Vagina (tissue), 2 donors: ENCODE data around the gene HECW1.

Source experiments
- POLR2A ChIP-seq, 2 donors: fragments of 450-650 bp; IDR thresholded peaks; one replicate each; pipeline ENCODE4 v1.6.1; 2017; ENCODE audit warnings: antibody characterized with exemption in 2 of 2, mild to moderate bottlenecking in 2 of 2, moderate library complexity in 2 of 2
- TF ChIP-seq, protein P1 (sequence below), 3 experiments: fragments of 450-650 bp in 2 of 3; fragments of 200-600 bp in 1 of 3; sonication (generic) in 1 of 3; IDR thresholded peaks; one replicate each; pipeline ENCODE4 v1.5.1; 2017 to 2019; ENCODE audit warnings: antibody characterized with exemption in 3 of 3, mild to moderate bottlenecking in 2 of 3, moderate library complexity in 2 of 3

GRCh38 chr7:43300121-43300520, 187.7 kb downstream of the HECW1 start:
- TF ChIP-seq, protein P1, sequence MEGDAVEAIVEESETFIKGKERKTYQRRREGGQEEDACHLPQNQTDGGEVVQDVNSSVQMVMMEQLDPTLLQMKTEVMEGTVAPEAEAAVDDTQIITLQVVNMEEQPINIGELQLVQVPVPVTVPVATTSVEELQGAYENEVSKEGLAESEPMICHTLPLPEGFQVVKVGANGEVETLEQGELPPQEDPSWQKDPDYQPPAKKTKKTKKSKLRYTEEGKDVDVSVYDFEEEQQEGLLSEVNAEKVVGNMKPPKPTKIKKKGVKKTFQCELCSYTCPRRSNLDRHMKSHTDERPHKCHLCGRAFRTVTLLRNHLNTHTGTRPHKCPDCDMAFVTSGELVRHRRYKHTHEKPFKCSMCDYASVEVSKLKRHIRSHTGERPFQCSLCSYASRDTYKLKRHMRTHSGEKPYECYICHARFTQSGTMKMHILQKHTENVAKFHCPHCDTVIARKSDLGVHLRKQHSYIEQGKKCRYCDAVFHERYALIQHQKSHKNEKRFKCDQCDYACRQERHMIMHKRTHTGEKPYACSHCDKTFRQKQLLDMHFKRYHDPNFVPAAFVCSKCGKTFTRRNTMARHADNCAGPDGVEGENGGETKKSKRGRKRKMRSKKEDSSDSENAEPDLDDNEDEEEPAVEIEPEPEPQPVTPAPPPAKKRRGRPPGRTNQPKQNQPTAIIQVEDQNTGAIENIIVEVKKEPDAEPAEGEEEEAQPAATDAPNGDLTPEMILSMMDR (IDR thresholded peaks at IDR 0.05) = no peak
- TF ChIP-seq POLR2A (IDR thresholded peaks at IDR 0.05) = no peak
